OCI-LY1 (cell line): ENCODE measurements around the gene PIEZO1.

Experiments
- H2AFZ ChIP-seq: fragments of 200-600 bp; sonication (generic), shearing (Covaris generic); 2 replicates; pipeline ENCODE4 v1.6.0; 2014; ENCODE audit warnings: antibody characterized with exemption, mild to moderate bottlenecking, low read length
- H3F3A ChIP-seq: fragments of 200-600 bp; sonication (generic), shearing (Covaris generic); 2 replicates; pipeline ENCODE4 v1.6.0; 2014; ENCODE audit warnings: mild to moderate bottlenecking, antibody characterized with exemption, low read length, moderate library complexity; ENCODE audit not compliant: insufficient read depth
- H3K27ac ChIP-seq: fragments of 200-600 bp; sonication (generic); 2 replicates; pipeline ENCODE4 v1.5.1; 2014; ENCODE audit warnings: low read length, mixed run types, mild to moderate bottlenecking, low read depth; ENCODE audit not compliant: poor library complexity, severe bottlenecking
- H3K27me3 ChIP-seq: fragments of 200-600 bp; sonication (generic); 2 replicates; pipeline ENCODE4 v1.6.0; 2014; ENCODE audit warnings: antibody characterized with exemption, mild to moderate bottlenecking, low read length, moderate library complexity; ENCODE audit not compliant: insufficient read depth
- H3K36me3 ChIP-seq: fragments of 200-600 bp; sonication (generic); 2 replicates; pipeline ENCODE4 v1.6.1; 2014; ENCODE audit warnings: mild to moderate bottlenecking, antibody characterized with exemption, low read length, moderate library complexity, mixed read lengths; ENCODE audit not compliant: insufficient read depth
- H3K4me1 ChIP-seq: fragments of 200-600 bp; sonication (generic); 2 replicates; pipeline ENCODE4 v1.5.1; 2014; ENCODE audit warnings: mild to moderate bottlenecking, low read length, moderate library complexity; ENCODE audit not compliant: insufficient read depth, severe bottlenecking
- H3K4me2 ChIP-seq: fragments of 200-600 bp; sonication (generic), shearing (Covaris generic); 2 replicates; pipeline ENCODE4 v1.6.1; 2014; ENCODE audit warnings: low read length
- H3K4me3 ChIP-seq: fragments of 200-600 bp; sonication (generic); 2 replicates; pipeline ENCODE4 v1.5.1; 2014; ENCODE audit warnings: low read length, low read depth, mild to moderate bottlenecking, mixed read lengths; ENCODE audit not compliant: poor library complexity, severe bottlenecking
- H3K79me2 ChIP-seq: fragments of 200-600 bp; shearing (Covaris generic); 2 replicates; pipeline ENCODE4 v1.6.1; 2016; ENCODE audit warnings: mixed run types, low read length, mixed read lengths; ENCODE audit not compliant: insufficient read depth
- H3K9ac ChIP-seq: fragments of 200-600 bp; sonication (generic), shearing (Covaris generic); 2 replicates; pipeline ENCODE4 v1.6.1; 2014; ENCODE audit warnings: mild to moderate bottlenecking, low read length, mixed read lengths
- H3K9me2 ChIP-seq: fragments of 200-600 bp; sonication (generic), shearing (Covaris generic); 2 replicates; pipeline ENCODE4 v1.6.1; 2014; ENCODE audit warnings: low read depth, mild to moderate bottlenecking, low read length, mixed read lengths
- H3K9me3 ChIP-seq: fragments of 200-600 bp; shearing (Covaris generic); 2 replicates; pipeline ENCODE4 v1.6.1; 2014; ENCODE audit warnings: low read length, mixed read lengths
- H4K20me1 ChIP-seq: fragments of 200-600 bp; sonication (generic), shearing (Covaris generic); 2 replicates; pipeline ENCODE4 v1.6.0; 2016; ENCODE audit warnings: mild to moderate bottlenecking, low read length; ENCODE audit not compliant: insufficient read depth
- CTCF ChIP-seq: fragments of 200-600 bp; sonication (generic), shearing (Covaris generic); IDR thresholded peaks from 2 replicates; pipeline ENCODE4 v1.5.1; 2017; ENCODE audit warnings: mild to moderate bottlenecking, antibody characterized with exemption, low read length, moderate library complexity, mixed read lengths
- EZH2 ChIP-seq: fragments of 200-600 bp; sonication (generic), shearing (Covaris generic); IDR thresholded peaks from 2 replicates; pipeline ENCODE4 v1.8.0; 2017; ENCODE audit warnings: borderline replicate concordance, mixed run types, mild to moderate bottlenecking, antibody characterized with exemption, low read length, moderate library complexity, mixed read lengths

The PIEZO1 gene

GRCh38 chr16:88726981-88727380 is 58.0 kb downstream of the PIEZO1 start:
- TF ChIP-seq EZH2 (no peak), CTCF (no peak)
- no peaks in the 10 kb centered on the region for H4K20me1 ChIP-seq
- H3K9me3 ChIP-seq: no peaks in the 10 kb centered on the region

GRCh38 chr16:88726408-88726749 is 58.6 kb downstream of the PIEZO1 start:
- TF ChIP-seq CTCF: no peak
- no peak for TF ChIP-seq EZH2
- Histone ChIP-seq H3K79me2 (no peaks in the 10 kb centered on the region), H3K9me3 (no peaks in the 10 kb centered on the region), H3F3A (no peaks in the 10 kb centered on the region), H2AFZ (no peak overlapping the region), H3K9ac (no peak overlapping the region), H3K4me2 (no peak overlapping the region), H3K27ac (no peak overlapping the region), H3K27me3 (no peaks in the 10 kb centered on the region; the same call in 1 of the 2 replicates), H3K4me3 (no peak overlapping the region), H3K4me1 (no peaks in the 10 kb centered on the region), H3K36me3 (peaks cover 9% of the 10 kb centered on the region; the same call in 1 of the 2 replicates), H4K20me1 (no peaks in the 10 kb centered on the region), H3K9me2 (no peaks in the 10 kb centered on the region)

More at GRCh38 chr16:88726981-88727380, 58.0 kb downstream of the PIEZO1 start:
- no peaks in the 10 kb centered on the region for H3K9me2 ChIP-seq
- no peaks in the 10 kb centered on the region for H3F3A ChIP-seq
- H3K36me3 ChIP-seq: peaks cover 9% of the 10 kb centered on the region; the same call in 1 of the 2 replicates
- H3K27ac ChIP-seq: no peak overlapping the region
- no peaks in the 10 kb centered on the region; the same call in 1 of the 2 replicates for H3K27me3 ChIP-seq
- no peak overlapping the region for H2AFZ ChIP-seq
- H3K4me3 ChIP-seq: no peak overlapping the region
- no peak overlapping the region for H3K9ac ChIP-seq
- no peaks in the 10 kb centered on the region for H3K4me1 ChIP-seq
- no peaks in the 10 kb centered on the region for H3K79me2 ChIP-seq
- no peak overlapping the region for H3K4me2 ChIP-seq

- Histone ChIP-seq H3K9me3 (no peaks in the 10 kb centered on the region), H3K27me3 (no peaks in the 10 kb centered on the region; the same call in 1 of the 2 replicates), H3F3A (no peaks in the 10 kb centered on the region), H3K27ac (no peak overlapping the region), H3K4me2 (no peak overlapping the region), H4K20me1 (no peaks in the 10 kb centered on the region), H3K9ac (no peak overlapping the region), H3K4me3 (no peak overlapping the region), H3K36me3 (peaks cover 9% of the 10 kb centered on the region; the same call in 1 of the 2 replicates), H3K79me2 (no peaks in the 10 kb centered on the region), H2AFZ (no peak overlapping the region), H3K4me1 (no peaks in the 10 kb centered on the region), H3K9me2 (no peaks in the 10 kb centered on the region)
- no peak for TF ChIP-seq EZH2
- no peak for TF ChIP-seq CTCF
Measured at GRCh38 chr16:88725609-88726407, 59.2 kb downstream of the PIEZO1 start.
